ENCODE data around the gene KRTAP4-9.
"Not testable (repeated sequence)": the region's sequence is repeated elsewhere in the genome, so short reads cannot be mapped to it uniquely, and the experiment has no call there.

Gene KRTAP4-9

DNA sequence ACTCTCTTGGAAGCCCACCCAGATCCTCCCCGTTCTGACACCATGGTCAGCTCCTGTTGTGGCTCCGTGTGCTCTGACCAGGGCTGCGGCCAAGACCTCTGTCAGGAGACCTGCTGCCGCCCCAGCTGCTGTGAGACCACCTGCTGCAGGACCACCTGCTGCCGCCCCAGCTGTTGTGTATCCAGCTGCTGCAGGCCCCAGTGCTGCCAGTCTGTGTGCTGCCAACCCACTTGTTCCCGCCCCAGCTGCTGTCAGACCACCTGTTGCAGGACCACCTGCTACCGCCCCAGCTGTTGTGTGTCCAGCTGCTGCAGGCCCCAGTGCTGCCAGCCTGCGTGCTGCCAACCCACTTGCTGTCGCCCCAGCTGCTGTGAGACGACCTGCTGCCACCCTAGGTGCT lies at the start of gene KRTAP4-9:
Gene KRTAP4-9, plus strand, starts transcription at position 43 of the 400 bp plus-strand sequence. Its CDS starts 0 bp downstream, at position 43.
- DNase-seq = not testable (repeated sequence)

DNA sequence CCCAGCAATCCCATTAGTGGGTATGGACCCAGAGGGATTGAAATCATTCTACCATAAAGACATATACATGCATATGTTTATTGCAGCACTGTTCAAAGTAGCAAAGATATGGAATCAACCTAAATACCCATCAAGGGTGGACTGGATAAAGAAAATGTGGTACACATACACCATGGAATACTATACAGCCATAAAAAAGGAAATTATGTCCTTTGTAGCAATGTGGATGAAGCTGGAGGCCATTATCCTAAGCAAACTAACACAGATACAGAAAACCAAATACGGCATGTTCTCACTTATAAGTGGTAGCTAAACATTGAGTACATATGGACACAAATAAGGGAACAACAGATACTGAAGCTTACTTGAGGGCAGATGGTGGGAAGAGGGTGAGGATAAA lies 47.6 kb upstream of the KRTAP4-9 start:
- no peak for DNase-seq

DNA sequence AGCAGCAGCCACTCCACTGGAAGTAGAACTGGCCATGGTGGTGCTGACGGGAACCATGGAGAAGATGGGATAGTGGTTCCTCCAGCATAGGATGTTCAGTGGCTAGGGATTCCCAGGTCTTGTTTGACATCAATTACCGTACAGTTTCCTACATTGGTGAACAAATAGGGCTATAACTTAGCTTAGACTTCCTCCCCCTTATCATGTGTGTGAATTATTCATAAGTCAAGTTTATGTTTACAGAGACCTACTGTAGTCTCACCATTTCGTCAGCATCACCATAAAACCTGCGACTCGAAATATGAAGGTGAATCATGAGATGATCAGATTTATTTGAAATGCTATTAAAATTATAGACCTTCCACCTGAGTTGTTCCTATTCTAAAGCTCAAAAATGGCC lies 46.4 kb upstream of the KRTAP4-9 start:
- DNase-seq = no peak

DNA sequence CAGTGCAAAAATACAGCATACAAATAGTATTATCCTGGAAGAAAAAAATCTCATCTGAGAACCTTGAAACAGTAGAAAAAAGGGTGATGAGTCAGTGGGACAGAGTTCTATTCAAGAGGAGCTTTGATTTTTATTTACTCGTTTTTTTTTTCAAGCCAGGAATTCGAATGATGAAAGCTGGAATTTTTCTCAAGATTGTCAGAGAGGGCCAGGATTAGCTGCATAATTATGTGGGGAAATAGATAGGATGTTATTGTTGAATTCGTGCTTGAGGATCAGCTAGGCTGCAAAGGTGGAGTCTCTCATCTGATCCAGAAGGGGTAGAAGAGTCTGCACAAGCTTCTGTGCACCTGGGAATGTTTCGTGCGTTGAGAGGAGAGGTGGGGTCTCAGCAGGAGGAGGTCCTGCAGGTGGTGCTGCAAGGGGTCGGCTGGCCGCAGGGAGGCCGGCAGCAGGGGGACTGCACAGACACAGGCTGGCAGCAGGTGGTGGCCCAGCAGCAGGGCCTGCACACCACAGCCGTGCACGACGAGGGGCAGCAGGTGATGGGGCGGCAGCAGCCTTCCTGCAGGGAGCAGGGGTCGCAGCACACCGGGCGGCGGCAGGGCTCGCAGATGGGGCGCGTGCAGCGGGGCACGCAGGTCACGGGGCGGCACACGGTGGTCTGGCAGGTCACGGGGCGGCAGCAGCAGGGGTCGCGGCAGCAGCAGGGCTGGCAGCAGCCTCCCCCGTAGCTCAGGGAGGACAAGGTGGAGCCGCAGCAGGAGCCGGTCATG lies 45.7 kb upstream of the KRTAP4-9 start:
- DNase-seq = not testable (repeated sequence)

DNA sequence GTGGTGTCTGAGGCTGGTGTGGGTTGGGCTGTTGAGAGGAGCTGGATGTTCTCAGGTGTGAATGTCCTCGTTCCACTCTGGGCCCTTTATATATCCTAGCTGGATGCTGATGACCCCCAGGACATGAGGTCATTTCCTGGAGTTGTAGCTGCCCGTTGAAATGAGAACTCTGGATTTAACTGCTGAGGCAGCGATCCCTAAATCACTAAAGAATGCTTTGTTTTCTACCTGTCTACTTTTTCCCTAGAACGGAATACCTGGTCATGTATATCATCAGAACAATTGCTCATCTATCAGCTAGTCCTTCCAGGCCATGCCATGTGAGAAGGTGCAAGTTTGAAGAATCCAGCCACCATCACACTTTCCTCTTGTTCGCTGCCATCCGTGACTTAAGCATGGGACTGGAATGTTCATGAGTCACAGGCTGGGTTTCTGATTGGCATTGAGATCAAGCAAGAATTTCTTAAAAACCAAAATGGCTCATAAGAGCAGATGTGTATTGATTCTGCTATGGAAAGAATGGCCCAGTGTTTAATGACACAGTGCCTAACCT lies 45.1 kb upstream of the KRTAP4-9 start, which contains the start of gene KRTAP2-3:
Gene KRTAP2-3, minus strand, starts transcription at position 63 of the 553 bp plus-strand sequence. CDS start 64 bp downstream, outside the sequence.
- no peak for DNase-seq

DNA sequence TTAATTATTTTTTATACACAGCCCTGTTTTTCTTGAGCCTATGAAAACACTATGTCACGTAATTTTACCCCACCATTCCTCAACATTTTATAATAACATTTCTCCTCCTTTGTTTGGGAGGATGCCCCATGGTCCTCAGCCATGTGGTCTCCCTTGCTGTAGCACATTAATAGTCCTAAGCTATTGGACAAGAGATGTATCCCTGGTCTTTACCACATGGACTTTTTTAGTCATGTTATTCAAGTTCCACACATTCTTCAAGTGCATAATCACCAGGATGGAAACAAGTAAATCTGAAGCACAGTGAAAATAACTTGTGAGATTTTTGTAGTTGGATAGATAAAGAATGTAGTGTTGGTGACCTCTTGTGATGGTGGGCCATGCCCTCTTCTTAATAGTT lies 43.2 kb upstream of the KRTAP4-9 start:
- no peak for DNase-seq

DNA sequence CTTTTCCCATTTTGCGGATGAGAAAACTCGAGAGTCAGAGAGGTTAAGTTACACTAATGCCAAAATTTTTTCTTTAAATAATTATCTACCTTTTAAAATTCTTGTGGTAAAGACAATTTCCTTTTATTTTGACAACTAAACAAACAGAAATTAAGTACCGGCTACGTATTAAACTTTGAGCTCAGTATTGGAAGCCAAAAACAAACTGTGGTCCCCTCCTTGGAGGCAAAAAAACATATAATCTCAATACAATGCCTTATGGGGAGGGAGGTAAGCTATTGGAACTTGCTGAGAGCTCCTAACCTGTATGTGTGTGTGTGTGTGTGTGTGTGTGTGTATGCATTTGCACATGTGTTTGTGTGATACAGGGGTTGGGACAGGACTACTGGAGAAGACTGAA lies 41.7 kb upstream of the KRTAP4-9 start:
- no peak for DNase-seq

DNA sequence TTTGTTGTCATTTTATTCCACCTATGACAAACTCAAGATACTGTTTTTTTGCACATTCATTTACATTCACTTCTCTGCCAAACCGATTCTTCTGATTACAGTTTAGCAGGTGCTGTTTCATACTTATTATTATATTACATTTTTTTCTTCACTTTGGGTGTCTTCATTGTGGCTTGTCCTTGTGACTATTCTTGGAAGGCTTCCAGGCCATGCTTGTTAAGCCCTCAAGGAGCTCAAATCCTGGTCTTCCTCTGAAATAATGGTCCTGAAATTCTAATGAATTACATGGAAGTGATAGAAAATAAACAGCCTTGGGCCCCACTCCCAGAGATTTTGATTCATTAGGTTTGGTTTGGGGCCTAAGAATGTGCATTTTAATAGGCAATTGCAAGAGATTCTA lies 40.9 kb upstream of the KRTAP4-9 start:
- no peak for DNase-seq

DNA sequence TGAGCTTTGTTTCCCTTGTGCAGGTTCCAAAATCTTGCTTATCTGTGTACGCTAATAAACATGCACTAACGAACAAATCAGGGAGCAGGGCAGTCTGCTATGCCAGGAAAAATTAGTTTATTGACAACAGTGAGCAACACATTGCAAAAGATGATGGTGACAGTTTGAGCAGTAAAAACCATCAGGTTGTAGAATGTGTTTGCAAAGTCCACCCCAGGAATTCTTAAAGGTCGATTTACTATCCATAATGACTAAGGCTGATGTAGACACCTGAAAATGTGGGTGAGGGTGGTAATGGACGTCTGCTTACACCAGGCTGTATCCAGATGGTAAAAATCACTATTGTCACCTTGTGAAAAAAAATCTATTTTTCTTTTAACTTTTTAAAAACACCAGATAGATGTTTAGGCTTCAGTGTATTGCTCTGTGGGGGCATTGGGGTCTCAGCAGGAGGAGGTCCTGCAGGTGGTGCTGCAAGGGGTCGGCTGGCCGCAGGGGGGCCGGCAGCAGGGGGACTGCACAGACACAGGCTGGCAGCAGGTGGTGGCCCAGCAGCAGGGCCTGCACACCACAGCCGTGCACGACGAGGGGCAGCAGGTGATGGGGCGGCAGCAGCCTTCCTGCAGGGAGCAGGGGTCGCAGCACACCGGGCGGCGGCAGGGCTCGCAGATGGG lies 40.0 kb upstream of the KRTAP4-9 start:
- DNase-seq = not testable (repeated sequence)

DNA sequence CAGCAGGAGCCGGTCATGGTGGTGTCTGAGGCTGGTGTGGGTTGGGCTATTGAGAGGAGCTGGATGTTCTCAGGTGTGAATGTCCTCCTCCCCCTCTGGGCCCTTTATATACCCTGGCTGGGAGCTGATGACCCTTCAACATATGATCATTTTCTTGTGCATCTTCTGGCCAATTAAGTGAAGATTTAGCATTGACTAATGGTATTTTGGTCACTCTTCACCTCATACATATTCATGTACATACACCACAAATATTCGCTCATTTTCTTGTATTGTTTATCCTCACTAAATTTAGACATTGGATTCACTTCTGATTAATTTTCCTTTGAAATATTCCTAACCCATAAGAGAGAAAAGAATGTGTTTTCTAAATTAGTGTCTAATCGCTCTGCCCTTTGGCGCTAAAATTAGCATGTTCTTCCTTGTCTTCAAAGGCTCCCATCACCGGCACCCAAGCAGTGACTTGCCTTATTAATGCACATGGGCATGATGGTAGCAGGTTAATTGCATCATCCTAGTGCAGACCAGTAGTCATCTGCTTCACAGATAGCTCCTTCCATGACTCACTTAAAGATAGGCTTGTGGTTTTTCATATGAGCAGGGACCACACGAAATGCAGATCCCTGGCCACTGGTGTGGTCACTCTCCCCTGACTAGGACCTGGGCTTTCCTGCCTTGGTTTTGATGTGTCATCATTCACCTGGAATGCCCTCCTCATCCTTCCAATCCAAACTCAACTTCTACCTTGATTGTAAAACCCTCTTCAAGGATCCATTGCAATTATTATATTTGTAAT lies 39.2 kb upstream of the KRTAP4-9 start, which contains the start of gene KRTAP2-4:
Gene KRTAP2-4, minus strand, starts transcription at position 51 of the 796 bp plus-strand sequence. Its CDS starts 34 bp downstream, at position 17.
- DNase-seq = peak; percentile 34 to 58

DNA sequence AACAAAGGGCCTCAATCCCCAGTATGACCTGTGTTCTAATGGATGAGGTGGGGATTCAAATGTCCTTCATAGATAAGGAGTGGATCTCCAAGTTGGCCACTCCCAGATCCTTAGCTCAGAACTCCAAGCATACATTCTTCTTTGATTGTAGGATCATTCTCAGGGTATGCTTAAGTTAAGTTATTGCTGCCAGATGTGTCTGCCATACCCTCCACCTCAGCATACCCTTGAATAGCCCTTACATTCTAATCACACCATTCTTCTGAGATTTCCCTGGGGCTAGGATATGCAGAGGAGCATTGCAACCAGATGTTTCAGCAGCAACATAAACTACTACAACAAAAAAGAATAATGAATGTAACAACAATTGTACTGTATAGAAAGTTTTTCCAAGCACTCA lies 37.9 kb upstream of the KRTAP4-9 start:
- no peak for DNase-seq

DNA sequence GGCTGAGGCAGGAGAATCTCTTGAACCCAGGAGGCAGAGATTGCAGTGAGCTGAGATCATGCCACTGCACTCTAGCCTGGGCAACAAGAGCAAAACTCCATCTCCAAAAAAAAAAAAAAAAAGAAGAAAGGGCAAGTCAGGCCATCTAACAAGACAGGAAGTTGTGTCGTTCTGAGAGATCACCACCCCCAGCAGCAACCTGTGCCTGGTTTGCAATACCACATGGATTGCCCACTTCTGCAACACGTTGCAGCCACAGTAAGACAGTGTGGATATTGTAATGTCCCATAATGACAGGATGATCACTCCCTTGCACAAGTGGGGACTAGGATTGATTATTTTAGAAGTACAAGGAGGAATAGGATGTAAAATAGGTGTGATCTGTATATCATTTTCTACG lies 36.2 kb upstream of the KRTAP4-9 start:
- peak; percentile 42 to 58 for DNase-seq

DNA sequence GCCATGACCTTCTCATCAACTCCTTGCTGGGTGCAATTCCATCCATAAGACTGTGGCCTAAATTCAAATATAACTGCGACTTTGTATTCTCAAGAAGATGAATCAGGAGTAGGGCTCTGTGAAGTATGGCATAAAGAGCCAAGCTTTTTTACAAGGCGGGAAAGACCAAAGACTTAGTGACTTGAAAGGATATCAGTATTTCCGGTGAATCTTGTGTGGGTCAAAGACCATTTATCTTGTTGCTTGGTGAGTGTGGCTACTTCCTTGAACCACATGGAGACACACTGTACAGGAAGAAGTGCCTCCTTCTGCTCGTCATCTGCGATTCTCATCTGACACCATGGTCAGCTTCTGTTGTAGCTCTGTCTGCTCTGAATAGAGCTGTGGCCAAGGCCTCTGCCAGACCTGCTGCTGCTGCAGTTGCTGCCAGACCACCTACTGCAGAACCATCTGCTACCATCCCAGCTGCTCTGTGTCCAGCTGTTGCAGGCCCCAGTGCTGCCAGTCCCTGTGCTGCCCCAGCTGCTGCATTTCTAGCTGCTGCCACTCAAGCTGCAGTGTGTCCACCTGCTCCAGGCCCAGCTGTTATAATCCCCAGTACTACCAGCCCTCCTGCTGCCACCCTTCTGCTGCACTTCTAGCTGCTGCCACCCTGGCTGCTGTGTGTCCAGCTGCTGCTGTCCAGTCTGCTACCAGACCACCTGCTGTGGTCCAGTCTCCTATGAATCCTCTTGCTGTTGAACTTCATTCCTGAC lies 33.4 kb upstream of the KRTAP4-9 start:
- no peak for DNase-seq

DNA sequence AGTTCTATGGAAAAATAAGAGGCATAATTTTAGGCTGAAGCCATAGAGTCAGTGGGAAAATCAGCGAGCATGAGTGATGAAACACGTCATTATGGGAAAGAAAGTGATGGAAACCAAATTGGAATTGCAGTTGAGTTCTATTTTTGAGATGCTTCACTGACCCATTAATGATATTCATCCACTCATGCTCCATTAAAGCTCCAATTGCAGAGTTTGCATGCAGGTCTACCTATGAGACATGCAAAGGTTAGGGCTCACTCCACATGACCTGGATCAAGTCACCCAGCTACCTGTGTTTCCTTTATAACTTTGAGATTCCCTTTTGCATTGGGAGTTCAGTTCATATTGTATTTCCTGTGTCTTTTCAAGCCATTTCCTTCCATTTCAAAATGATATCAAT lies 31.5 kb upstream of the KRTAP4-9 start:
- no peak for DNase-seq

DNA sequence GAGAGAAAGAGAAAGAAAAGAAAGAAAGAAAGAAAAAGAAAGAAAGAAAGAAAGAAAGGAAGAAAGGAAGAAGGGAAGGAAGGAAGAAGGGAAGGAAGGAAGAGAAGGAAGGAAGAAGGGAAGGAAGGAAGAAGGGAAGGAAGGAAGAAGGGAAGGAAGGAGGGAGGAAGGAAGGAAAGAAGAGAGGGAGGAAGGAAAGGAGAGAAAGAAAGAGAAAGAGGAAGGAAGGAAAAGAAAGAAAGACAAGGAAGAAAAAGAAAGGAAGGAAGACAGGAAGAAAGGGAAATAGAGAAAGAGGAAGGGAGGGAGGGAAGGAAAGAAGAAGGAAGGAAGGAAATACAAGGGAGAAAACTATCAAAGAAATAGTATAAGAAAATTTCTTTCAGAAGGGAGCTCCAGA lies 28.4 kb upstream of the KRTAP4-9 start:
- no peak for DNase-seq

DNA sequence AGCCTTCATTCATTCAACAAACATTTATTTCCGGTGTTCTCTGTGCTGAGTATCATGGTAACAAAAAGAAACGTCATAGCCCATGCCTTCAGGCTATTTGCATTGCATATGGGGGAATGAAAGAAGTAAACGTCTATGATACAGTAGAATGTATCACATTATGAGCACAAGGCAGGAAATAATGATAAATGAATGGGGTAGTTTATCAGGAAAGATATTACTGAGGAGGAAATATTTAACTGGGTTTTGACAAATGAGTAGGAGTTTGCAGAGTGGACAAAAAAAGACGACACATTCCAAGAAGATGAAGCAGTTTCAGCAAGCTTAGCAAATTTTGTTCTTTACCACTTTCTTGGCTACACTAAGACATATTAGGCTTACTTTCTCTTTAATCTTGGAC lies 22.6 kb upstream of the KRTAP4-9 start:
- DNase-seq = no peak

DNA sequence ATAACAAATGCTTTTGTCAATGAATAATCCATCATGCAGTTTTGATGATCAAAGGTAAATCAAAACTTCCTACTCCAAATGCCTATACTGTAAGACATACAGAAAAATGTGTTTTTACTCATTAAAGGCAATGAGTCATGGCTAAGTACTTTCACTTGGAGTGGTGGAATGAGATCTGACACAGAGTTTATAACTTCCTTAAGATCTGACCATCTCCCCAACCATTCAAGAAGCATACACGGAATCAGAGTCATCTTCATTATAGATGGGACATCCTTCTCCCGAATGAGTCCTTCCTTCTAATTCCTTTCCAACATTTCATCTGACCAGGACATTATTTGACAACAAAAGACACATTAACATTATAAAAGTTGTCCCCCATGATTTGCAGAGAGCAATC lies 21.8 kb upstream of the KRTAP4-9 start:
- not testable (repeated sequence) for DNase-seq

DNA sequence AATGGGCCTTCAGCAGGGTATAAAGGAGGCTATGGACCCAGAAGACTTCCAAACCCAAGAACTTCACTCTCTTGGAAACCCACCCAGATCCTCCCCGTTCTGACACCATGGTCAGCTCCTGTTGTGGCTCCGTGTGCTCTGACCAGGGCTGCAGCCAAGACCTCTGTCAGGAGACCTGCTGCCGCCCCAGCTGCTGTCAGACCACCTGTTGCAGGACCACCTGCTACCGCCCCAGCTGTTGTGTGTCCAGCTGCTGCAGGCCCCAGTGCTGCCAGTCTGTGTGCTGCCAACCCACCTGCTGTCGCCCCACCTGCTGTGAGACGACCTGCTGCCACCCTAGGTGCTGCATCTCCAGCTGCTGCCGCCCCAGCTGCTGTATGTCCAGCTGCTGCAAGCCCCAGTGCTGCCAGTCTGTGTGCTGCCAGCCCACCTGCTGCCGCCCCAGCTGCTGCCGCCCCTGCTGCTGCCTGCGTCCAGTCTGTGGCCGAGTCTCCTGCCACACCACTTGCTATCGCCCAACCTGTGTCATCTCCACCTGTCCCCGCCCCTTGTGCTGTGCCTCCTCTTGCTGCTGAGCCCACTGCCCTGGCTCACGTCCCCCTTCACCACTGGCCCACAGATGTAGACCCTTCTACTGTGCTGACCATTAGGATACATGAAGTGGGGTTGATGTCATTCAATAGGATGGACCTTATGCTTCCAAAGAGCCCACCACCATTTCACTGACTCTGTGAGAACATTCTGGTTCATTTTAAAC lies 20.9 kb upstream of the KRTAP4-9 start, which contains the start of gene KRTAP4-7:
Gene KRTAP4-7, plus strand, starts transcription at position 51 of the 757 bp plus-strand sequence. Its CDS starts 57 bp downstream, at position 108.
- DNase-seq = not testable (repeated sequence)

DNA sequence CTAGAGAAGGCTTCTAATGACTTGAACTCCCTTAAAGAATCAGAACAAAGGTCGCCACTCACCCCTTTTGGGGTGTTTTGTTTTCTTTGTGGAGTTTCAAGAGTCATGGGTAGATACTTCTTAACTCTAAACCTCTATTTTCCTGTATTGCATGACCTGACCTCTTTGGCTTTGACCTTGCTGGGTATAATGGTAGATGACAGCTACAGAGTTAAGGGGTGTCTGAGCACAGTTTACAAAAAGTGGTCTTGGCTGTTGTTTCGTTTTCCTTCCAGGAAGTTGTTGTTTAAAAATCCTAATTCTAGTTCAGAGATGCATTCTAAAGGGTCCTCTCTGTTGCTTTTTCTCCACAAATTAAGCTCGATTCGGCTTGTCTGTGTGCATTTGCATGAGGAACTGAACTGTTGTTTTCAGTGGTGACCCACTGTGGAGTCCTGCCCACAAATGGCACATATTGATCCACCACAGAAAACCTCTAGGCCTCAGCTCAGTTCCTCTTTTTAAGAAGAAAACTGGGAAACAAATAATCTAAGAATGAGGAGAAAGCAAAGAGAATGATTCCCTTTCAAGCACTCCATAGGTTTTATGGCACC lies 16.3 kb upstream of the KRTAP4-9 start:
- not testable (repeated sequence) for DNase-seq

DNA sequence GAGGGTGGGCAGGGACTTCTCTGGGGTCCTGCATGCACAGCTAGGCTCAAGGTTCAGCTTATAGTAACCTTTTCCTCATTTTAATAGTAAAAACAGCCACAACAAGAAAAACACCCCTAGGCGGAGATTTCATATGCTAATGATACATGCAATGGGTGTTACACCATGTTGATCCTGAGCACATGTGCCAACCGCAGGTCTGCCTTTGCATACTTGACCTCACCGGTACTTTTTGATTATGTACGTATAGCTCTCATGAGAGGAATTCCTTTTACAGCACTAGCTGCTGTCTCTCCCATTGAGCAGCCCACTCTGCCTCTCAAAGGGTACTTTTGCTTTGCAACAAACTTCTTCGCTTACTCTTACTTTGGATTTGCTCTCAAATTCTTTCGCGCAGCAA lies 9.1 kb upstream of the KRTAP4-9 start:
- no peak for DNase-seq

DNA sequence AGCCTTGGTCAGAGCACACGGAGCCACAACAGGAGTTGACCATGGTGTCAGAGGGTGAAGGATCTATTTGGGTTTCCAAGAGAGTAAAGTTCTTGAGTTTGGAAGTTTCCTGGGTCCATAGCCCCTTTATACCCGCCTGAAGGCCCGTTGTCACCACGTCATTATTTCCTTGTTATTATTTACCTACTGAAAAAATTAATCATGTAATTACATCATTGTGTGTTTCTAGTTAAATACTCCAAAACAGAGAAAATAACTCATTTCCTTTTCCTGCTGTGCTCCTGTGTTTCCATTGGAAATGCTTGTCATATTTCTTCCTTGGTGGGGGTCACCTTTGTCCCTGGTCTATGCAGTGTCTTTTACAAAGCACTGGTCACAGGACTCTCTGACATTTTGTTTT lies 7.1 kb upstream of the KRTAP4-9 start, which contains the start of gene KRTAP4-8:
Gene KRTAP4-8, minus strand, starts transcription at position 101 of the 400 bp plus-strand sequence. Its CDS starts 58 bp downstream, at position 43.
- no peak for DNase-seq

Data from AML-193 (cell line).